Progenitor cell of endocrine pancreas (in vitro differentiated cells): ENCODE measurements around the gene VPREB1. TPM values are rescaled to one million over a fixed set of nuclear protein-coding genes. Genes with fewer than 3 reads are reported as not detected.

Source experiments
- DNase-seq: peaks from one replicate; pipeline ENCODE4 v3.0.0; 2021; ENCODE audit warnings: low spot score; ENCODE audit not compliant: unreplicated experiment
- H3K27ac Mint-ChIP-seq: 2 replicates; pipeline ENCODE4 v1.8.0; 2021; ENCODE audit warnings: mild to moderate bottlenecking, moderate library complexity, mixed read lengths
- H3K27me3 Mint-ChIP-seq: 2 replicates; pipeline ENCODE4 v1.8.0; 2021; ENCODE audit warnings: mixed read lengths
- H3K36me3 Mint-ChIP-seq: 2 replicates; pipeline ENCODE4 v1.8.0; 2022; ENCODE audit warnings: mixed read lengths; ENCODE audit not compliant: insufficient read depth
- H3K4me1 Mint-ChIP-seq: 2 replicates; pipeline ENCODE4 v1.8.0; 2021; ENCODE audit warnings: low read depth, mixed read lengths
- H3K4me3 Mint-ChIP-seq: 2 replicates; pipeline ENCODE4 v1.8.0; 2021; ENCODE audit warnings: low read depth, mild to moderate bottlenecking, moderate library complexity, mixed read lengths
- H3K9me3 Mint-ChIP-seq: 2 replicates; pipeline ENCODE4 v1.8.0; 2021; ENCODE audit warnings: low read depth, mixed read lengths
- CTCF ChIP-seq: fragments of 200-600 bp; sonication (generic); IDR thresholded peaks from one replicate; pipeline ENCODE4 v1.5.0; 2021; ENCODE audit warnings: antibody characterized with exemption, mild to moderate bottlenecking; ENCODE audit not compliant: unreplicated experiment
- total RNA-seq: library from RNA; stranded (reverse); gene quantifications from 2 replicates; pipeline ENCODE4 v1.2.1, GENCODE V29; 2021

VPREB1 gene
- total RNA-seq, 1 donor from 2014 or later, result not detected

- H3K27ac Mint-ChIP-seq, result no peak overlapping the region
- no peak overlapping the region for H3K4me3 Mint-ChIP-seq
- TF ChIP-seq CTCF, result no peak
- peaks cover 85% of the 10 kb centered on the region for H3K27me3 Mint-ChIP-seq
- no peaks in the 10 kb centered on the region for H3K4me1 Mint-ChIP-seq
- H3K9me3 Mint-ChIP-seq, result no peaks in the 10 kb centered on the region
- DNase-seq, result no peak
- no peaks in the 10 kb centered on the region for H3K36me3 Mint-ChIP-seq
Measured at GRCh38 chr22:22197993-22198402, 46.6 kb upstream of the VPREB1 start.

DNA sequence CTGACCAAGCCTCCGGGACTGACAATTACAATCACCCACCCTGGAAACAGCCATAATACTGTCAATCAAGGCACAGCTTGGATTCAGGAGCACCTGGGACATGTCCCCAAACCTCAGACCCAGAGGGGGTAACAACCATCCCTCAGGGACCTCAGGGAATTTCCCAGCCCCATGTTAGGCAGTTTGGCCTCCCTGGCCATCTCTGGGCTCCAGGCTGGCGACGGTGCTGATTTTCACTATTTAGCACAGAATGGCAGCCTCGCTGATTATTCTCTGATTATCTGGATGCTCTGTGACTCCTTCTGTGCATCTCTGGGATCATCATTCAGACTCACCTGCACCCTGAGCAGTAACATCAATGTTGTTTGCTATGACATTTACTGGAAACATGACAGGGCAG, 45.8 kb upstream of the VPREB1 start:
- H3K27me3 Mint-ChIP-seq, result peaks cover 93% of the 10 kb centered on the region
- H3K4me1 Mint-ChIP-seq, result no peaks in the 10 kb centered on the region
- DNase-seq, result no peak
- no peaks in the 10 kb centered on the region for H3K36me3 Mint-ChIP-seq
- no peak overlapping the region for H3K27ac Mint-ChIP-seq
- no peaks in the 10 kb centered on the region for H3K9me3 Mint-ChIP-seq
- TF ChIP-seq CTCF, result no peak
- no peak overlapping the region for H3K4me3 Mint-ChIP-seq

- Mint-ChIP-seq H3K27me3 (peaks cover 94% of the 10 kb centered on the region), H3K36me3 (no peaks in the 10 kb centered on the region), H3K9me3 (no peaks in the 10 kb centered on the region), H3K27ac (no peak overlapping the region), H3K4me3 (no peak overlapping the region), H3K4me1 (no peaks in the 10 kb centered on the region)
- no peak for DNase-seq
- no peak for TF ChIP-seq CTCF
Measured at GRCh38 chr22:22199634-22200033, 45.0 kb upstream of the VPREB1 start.

DNA sequence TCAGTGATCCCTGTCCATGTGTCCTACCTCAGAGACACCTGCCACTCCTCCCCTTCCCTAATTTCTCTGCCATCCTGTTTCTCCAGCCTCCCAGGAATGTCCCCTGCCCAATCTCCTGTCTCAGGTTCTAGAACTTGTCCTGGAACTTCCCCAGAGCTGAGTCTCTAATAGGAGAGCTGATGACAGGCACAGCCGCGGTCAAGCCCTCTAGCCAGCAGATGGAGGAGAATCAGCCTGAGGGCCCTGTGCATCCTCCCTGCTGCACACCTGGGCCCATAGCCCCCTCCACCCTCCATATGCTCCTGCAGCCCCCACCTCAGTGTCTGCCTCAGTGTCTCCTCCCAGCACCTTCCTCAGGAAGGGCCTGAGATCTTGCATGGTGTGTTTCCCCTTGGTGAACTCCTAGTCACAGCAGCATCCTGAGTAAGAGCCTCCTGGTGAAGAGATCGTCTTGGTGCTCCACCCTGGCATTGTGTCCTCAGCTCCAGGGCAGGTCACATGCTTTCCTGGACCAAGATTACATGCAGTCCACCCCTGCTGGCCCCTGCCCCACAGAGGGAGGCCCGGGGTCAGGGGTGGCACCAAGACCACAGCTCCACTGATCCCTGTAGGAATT, 43.9 kb upstream of the VPREB1 start:
- Mint-ChIP-seq H3K27me3 (peaks cover 97% of the 10 kb centered on the region), H3K4me1 (no peaks in the 10 kb centered on the region), H3K27ac (no peak overlapping the region), H3K9me3 (no peaks in the 10 kb centered on the region), H3K36me3 (no peaks in the 10 kb centered on the region), H3K4me3 (no peak overlapping the region)
- no peak for DNase-seq
- TF ChIP-seq CTCF, result no peak

- Mint-ChIP-seq H3K9me3 (no peaks in the 10 kb centered on the region), H3K27ac (no peak overlapping the region), H3K4me3 (no peak overlapping the region), H3K27me3 (peaks cover 97% of the 10 kb centered on the region), H3K4me1 (no peaks in the 10 kb centered on the region), H3K36me3 (no peaks in the 10 kb centered on the region)
- peak; percentile 45 for TF ChIP-seq CTCF
- DNase-seq, result no peak
Measured at GRCh38 chr22:22201185-22201929, 43.2 kb upstream of the VPREB1 start.
